Measurements from ENCODE around the gene MROH2A. TPM values are rescaled to one million over a fixed set of nuclear protein-coding genes. Genes with fewer than 3 reads are reported as not detected.
"Not testable (repeated sequence)": the region's sequence is repeated elsewhere in the genome, so short reads cannot be mapped to it uniquely, and the experiment has no call there.

The MROH2A gene
- total RNA-seq, 1 donor from 2014 or later: not detected

GRCh38 chr2:233746475-233747282 is 31.5 kb upstream of the MROH2A start:
- DNase-seq (ENCODE audit: low read depth): no peak
- no peak overlapping the region for H3K4me3 ChIP-seq (ENCODE audit: low read depth, low read length)
- no peak for TF ChIP-seq CTCF (conservative IDR thresholded peaks at IDR 0.05; ENCODE audit: low read depth, low read length)

- no peak for DNase-seq (ENCODE audit: low read depth)
- no peak overlapping the region for H3K4me3 ChIP-seq (ENCODE audit: low read depth, low read length)
- no peak for TF ChIP-seq CTCF (conservative IDR thresholded peaks at IDR 0.05; ENCODE audit: low read depth, low read length)
Measured at GRCh38 chr2:233747283-233747544, 30.9 kb upstream of the MROH2A start.

GRCh38 chr2:233750689-233751088 is 27.4 kb upstream of the MROH2A start:
- not testable (repeated sequence) for DNase-seq (ENCODE audit: low read depth); H3K4me3 ChIP-seq (ENCODE audit: low read depth, low read length)

- DNase-seq (ENCODE audit: low read depth); H3K4me3 ChIP-seq (ENCODE audit: low read depth, low read length): not testable (repeated sequence)
Measured at GRCh38 chr2:233751212-233752009, 26.7 kb upstream of the MROH2A start.

GRCh38 chr2:233754872-233755611 is 23.1 kb upstream of the MROH2A start:
- no peak for TF ChIP-seq CTCF (conservative IDR thresholded peaks at IDR 0.05; ENCODE audit: low read depth, low read length)
- no peak overlapping the region for H3K4me3 ChIP-seq (ENCODE audit: low read depth, low read length)
- no peak for DNase-seq (ENCODE audit: low read depth)

- no peak for TF ChIP-seq CTCF (conservative IDR thresholded peaks at IDR 0.05; ENCODE audit: low read depth, low read length)
- DNase-seq (ENCODE audit: low read depth): no peak
- no peak overlapping the region for H3K4me3 ChIP-seq (ENCODE audit: low read depth, low read length)
Measured at GRCh38 chr2:233756429-233757081, 21.6 kb upstream of the MROH2A start.

- DNase-seq (ENCODE audit: low read depth): no peak
- H3K4me3 ChIP-seq (ENCODE audit: low read depth, low read length): no peak overlapping the region
- no peak for TF ChIP-seq CTCF (conservative IDR thresholded peaks at IDR 0.05; ENCODE audit: low read depth, low read length)
Measured at GRCh38 chr2:233758141-233758540, 20.0 kb upstream of the MROH2A start.

Measured in epithelial cell of proximal tubule (primary cell).